ENCODE results near the gene ARPC3.
"Not testable (repeated sequence)": the region's sequence is repeated elsewhere in the genome, so short reads cannot be mapped to it uniquely, and the experiment has no call there.

ARPC3 gene

GRCh38 chr12:110449799-110450497, at the start of gene ARPC3:
TSS of gene ARPC3 (minus strand) at chr12:110450337. CDS start at chr12:110450260, 77 bp downstream.
- peak; percentile 52 for DNase-seq (ENCODE audit: low read depth)

- peak; percentile 47 for DNase-seq (ENCODE audit: low read depth)
These were observed 49.0 kb upstream of the ARPC3 start for GRCh38 chr12:110498984-110499706.

- DNase-seq (ENCODE audit: low read depth), result no peak
These were observed 25.3 kb upstream of the ARPC3 start for GRCh38 chr12:110475426-110475825.

GRCh38 chr12:110468214-110469048, 18.3 kb upstream of the ARPC3 start, which contains the start of the genes FAM216A and GPN3:
TSS of gene FAM216A (plus strand) at chr12:110468845. CDS start at chr12:110468876, 31 bp downstream.
TSS of gene GPN3 (minus strand) at chr12:110468257. CDS start at chr12:110468203, 54 bp downstream.
- peak; percentile 90 for DNase-seq (ENCODE audit: low read depth)

- DNase-seq (ENCODE audit: low read depth), result no peak
These were observed 17.7 kb upstream of the ARPC3 start for GRCh38 chr12:110467847-110468213.

GRCh38 chr12:110466791-110467190, 16.7 kb upstream of the ARPC3 start:
- no peak for DNase-seq (ENCODE audit: low read depth)

- not testable (repeated sequence) for DNase-seq (ENCODE audit: low read depth)
These were observed 15.6 kb upstream of the ARPC3 start for GRCh38 chr12:110465765-110466164.

- DNase-seq (ENCODE audit: low read depth), result no peak
These were observed 14.9 kb upstream of the ARPC3 start for GRCh38 chr12:110465024-110465423.

GRCh38 chr12:110461189-110461588, 11.1 kb upstream of the ARPC3 start:
- not testable (repeated sequence) for DNase-seq (ENCODE audit: low read depth)

GRCh38 chr12:110458756-110459155, 8.6 kb upstream of the ARPC3 start:
- DNase-seq (ENCODE audit: low read depth), result no peak

GRCh38 chr12:110453569-110454296, 3.6 kb upstream of the ARPC3 start:
- DNase-seq (ENCODE audit: low read depth), result no peak

- no peak for DNase-seq (ENCODE audit: low read depth)
These were observed 1.1 kb upstream of the ARPC3 start for GRCh38 chr12:110451263-110451662.

- no peak for DNase-seq (ENCODE audit: low read depth)
These were observed 5.7 kb downstream of the ARPC3 start for GRCh38 chr12:110444455-110444854.

GRCh38 chr12:110436231-110436630, 13.9 kb downstream of the ARPC3 start:
- DNase-seq (ENCODE audit: low read depth), result no peak

- no peak for DNase-seq (ENCODE audit: low read depth)
These were observed 18.1 kb downstream of the ARPC3 start for GRCh38 chr12:110431957-110432587.

- not testable (repeated sequence) for DNase-seq (ENCODE audit: low read depth)
These were observed 20.5 kb downstream of the ARPC3 start for GRCh38 chr12:110429676-110430075.

GRCh38 chr12:110426406-110426805, 23.7 kb downstream of the ARPC3 start:
- no peak for DNase-seq (ENCODE audit: low read depth)

GRCh38 chr12:110424237-110424636, 25.9 kb downstream of the ARPC3 start:
- peak; percentile 15 for DNase-seq (ENCODE audit: low read depth)

GRCh38 chr12:110421701-110422100, 28.4 kb downstream of the ARPC3 start:
- DNase-seq (ENCODE audit: low read depth), result no peak

GRCh38 chr12:110421159-110421661, 28.9 kb downstream of the ARPC3 start:
- no peak for DNase-seq (ENCODE audit: low read depth)

GRCh38 chr12:110420644-110421043, 29.5 kb downstream of the ARPC3 start:
- not testable (repeated sequence) for DNase-seq (ENCODE audit: low read depth)

Data from GM04503 (cell line).